Calu3 (cell line): ENCODE results near the gene UNG. TPM values are rescaled to one million over a fixed set of nuclear protein-coding genes. Genes with fewer than 3 reads are reported as not detected.

ENCODE experiments used
- BruUV-seq: library from RNA; stranded (reverse); fragments of 400-500 nt; replicated peaks from 2 replicates; lab custom pipeline; 2021; lab: Mats Ljungman, UMichigan
- CTCF ChIA-PET: fragments of 300-600 bp; sonication (Branson Sonifier 250); formaldehyde crosslinking; loops from one replicate; lab custom pipeline; 2022; ENCODE audit warnings: antibody characterized with exemption; lab: Charles Lee
- DNase-seq: peaks from one replicate; pipeline ENCODE4 v3.0.0; 2022
- H3K27ac Mint-ChIP-seq: one replicate; pipeline ENCODE4 v1.8.0; 2022; ENCODE audit warnings: mixed read lengths; ENCODE audit not compliant: unreplicated experiment
- H3K27me3 Mint-ChIP-seq: one replicate; pipeline ENCODE4 v1.8.0; 2022; ENCODE audit warnings: mixed read lengths; ENCODE audit not compliant: unreplicated experiment
- H3K36me3 Mint-ChIP-seq: one replicate; pipeline ENCODE4 v1.8.0; 2022; ENCODE audit warnings: mild to moderate bottlenecking, moderate library complexity, mixed read lengths; ENCODE audit not compliant: insufficient read depth, unreplicated experiment
- H3K4me1 Mint-ChIP-seq: one replicate; pipeline ENCODE4 v1.8.0; 2022; ENCODE audit warnings: mild to moderate bottlenecking, low read depth, mixed read lengths; ENCODE audit not compliant: unreplicated experiment
- H3K4me3 Mint-ChIP-seq: one replicate; pipeline ENCODE4 v1.8.0; 2022; ENCODE audit warnings: mild to moderate bottlenecking, low read depth, moderate library complexity, mixed read lengths; ENCODE audit not compliant: unreplicated experiment
- H3K9me3 Mint-ChIP-seq: one replicate; pipeline ENCODE4 v1.8.0; 2022; ENCODE audit warnings: low read depth, mixed read lengths; ENCODE audit not compliant: unreplicated experiment
- intact Hi-C: fragments of 100-400 bp; cut with micrococcal nuclease; formaldehyde crosslinking; loops from one replicate; pipeline ENCODE4 v1.10.0; 2022; ENCODE audit not compliant: unreplicated experiment
- total RNA-seq: library from RNA; stranded (reverse); gene quantifications from 2 replicates; pipeline ENCODE4 v1.2.3, GENCODE V29; 2022
- TF ChIP-seq, protein P1 (sequence below): fragments of 200-600 bp; IDR thresholded peaks from one replicate; pipeline ENCODE4 v1.8.0; 2022; ENCODE audit warnings: antibody characterized with exemption; ENCODE audit not compliant: unreplicated experiment

Gene UNG
- total RNA-seq, 1 experiment from 2014 or later, result 79.2 TPM

DNA sequence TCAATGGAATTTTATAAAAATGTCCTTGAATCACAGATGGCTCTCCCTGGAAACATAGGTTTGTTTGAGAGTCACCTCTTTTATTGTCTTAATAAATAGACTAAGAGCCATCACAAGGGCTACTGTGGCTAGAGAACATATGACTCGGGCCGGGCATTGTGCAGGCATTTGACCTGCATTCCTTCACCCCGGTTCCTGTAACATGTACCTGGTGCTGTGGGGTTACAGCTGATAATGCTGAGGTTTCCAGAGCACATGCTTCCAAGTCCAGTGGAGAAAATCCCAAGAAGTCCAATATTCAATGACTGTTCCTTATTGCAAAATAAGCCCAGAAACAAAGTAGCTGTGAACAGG is 18.0 kb downstream of the UNG start:
- peaks cover 9% of the 10 kb centered on the region for H3K36me3 Mint-ChIP-seq
- no TSS peak for BruUV-seq
- CTCF ChIA-PET, result interaction anchor here (0.6 kb wide), 1 partner anchor 54 kb away, joined by 3 read pairs; no protein-coding TSS in a partner anchor
- TF ChIP-seq, protein P1, sequence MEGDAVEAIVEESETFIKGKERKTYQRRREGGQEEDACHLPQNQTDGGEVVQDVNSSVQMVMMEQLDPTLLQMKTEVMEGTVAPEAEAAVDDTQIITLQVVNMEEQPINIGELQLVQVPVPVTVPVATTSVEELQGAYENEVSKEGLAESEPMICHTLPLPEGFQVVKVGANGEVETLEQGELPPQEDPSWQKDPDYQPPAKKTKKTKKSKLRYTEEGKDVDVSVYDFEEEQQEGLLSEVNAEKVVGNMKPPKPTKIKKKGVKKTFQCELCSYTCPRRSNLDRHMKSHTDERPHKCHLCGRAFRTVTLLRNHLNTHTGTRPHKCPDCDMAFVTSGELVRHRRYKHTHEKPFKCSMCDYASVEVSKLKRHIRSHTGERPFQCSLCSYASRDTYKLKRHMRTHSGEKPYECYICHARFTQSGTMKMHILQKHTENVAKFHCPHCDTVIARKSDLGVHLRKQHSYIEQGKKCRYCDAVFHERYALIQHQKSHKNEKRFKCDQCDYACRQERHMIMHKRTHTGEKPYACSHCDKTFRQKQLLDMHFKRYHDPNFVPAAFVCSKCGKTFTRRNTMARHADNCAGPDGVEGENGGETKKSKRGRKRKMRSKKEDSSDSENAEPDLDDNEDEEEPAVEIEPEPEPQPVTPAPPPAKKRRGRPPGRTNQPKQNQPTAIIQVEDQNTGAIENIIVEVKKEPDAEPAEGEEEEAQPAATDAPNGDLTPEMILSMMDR, result no peak
- no peak overlapping the region for H3K27ac Mint-ChIP-seq
- H3K4me3 Mint-ChIP-seq, result no peak overlapping the region
- intact Hi-C loops, result no loop called here
- peaks cover 13% of the 10 kb centered on the region for H3K4me1 Mint-ChIP-seq
- no peak for DNase-seq
- no peaks in the 10 kb centered on the region for H3K27me3 Mint-ChIP-seq
- no peaks in the 10 kb centered on the region for H3K9me3 Mint-ChIP-seq

DNA sequence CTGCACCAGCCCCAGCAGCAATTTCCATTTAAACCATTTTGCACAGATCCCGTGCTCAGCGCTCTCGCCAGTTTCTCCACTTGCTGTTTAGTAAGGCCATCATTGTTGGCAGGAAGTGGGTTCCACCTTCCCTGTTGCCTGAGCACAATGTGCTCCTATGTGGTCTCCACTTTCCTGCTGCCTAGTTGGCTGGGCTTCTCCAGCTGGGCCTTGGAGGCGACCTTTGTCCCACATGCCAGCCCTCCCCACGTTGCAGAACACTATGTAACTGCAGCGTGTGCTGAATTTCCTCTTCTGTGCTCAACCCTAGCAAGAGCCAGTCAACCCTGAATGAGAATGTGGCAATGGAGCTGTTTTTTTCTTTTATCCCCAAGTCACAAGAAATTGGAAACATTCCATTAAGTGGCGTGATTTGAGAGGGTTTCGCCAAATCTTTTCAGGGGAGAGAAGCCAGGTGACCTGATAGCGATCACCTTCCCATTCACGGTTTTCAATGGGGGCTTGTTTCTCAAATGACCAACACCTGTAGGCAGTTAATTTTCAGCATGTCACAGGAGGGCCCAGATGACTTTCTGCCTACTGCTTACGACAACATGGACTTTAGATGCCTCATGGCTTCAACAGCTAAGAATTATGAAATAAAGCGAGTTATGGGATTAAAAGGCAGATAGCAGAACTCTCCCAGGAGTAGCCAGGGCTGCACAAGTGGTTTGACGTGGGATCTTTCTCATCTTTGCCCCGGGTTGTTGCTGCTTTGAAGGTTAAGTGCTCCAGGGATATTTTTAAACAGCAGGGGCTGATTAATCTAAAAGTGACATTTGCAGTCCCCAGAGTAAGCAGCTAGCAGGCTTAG is 18.6 kb downstream of the UNG start, which contains the start of gene ACACB:
TSS of gene ACACB (plus strand) at position 830 of the 853 bp plus-strand sequence. CDS start 22,819 bp downstream, outside the sequence.
- Mint-ChIP-seq H3K27me3 (no peaks in the 10 kb centered on the region), H3K9me3 (no peaks in the 10 kb centered on the region), H3K36me3 (peaks cover 7% of the 10 kb centered on the region), H3K27ac (no peak within 1 kb of the TSS), H3K4me3 (no peak within 1 kb of the TSS), H3K4me1 (peaks cover 8% of the 10 kb centered on the region)
- TF ChIP-seq, protein P1, result no peak
- CTCF ChIA-PET, result interaction anchor here (0.6 to 0.7 kb wide), 2 partner anchors 55 to 62 kb away, joined by 3 read pairs; no protein-coding TSS in a partner anchor
- intact Hi-C loops, result no loop called here
- no TSS peak for BruUV-seq
- DNase-seq, result no peak

- Mint-ChIP-seq H3K27me3 (no peaks in the 10 kb centered on the region), H3K9me3 (no peaks in the 10 kb centered on the region), H3K4me3 (no peak overlapping the region), H3K36me3 (peaks cover under 1% of the 10 kb centered on the region), H3K27ac (no peak overlapping the region), H3K4me1 (peaks cover 8% of the 10 kb centered on the region)
- intact Hi-C loops, result no loop called here
- BruUV-seq, result no TSS peak
- DNase-seq, result no peak
- CTCF ChIA-PET, result interaction anchor here (0.7 kb wide), 2 partner anchors 61 to 839 kb away, joined by 3 read pairs; no protein-coding TSS in a partner anchor
- TF ChIP-seq, protein P1, result no peak
These were observed 19.2 kb downstream of the UNG start for GRCh38 chr12:109116611-109116949.

- peaks cover 7% of the 10 kb centered on the region for H3K27me3 Mint-ChIP-seq
- no TSS peak for BruUV-seq
- TF ChIP-seq, protein P1, result no peak
- no peaks in the 10 kb centered on the region for H3K36me3 Mint-ChIP-seq
- H3K4me1 Mint-ChIP-seq, result peaks cover 8% of the 10 kb centered on the region
- intact Hi-C loops, result no loop called here
- H3K4me3 Mint-ChIP-seq, result no peak overlapping the region
- H3K9me3 Mint-ChIP-seq, result no peaks in the 10 kb centered on the region
- no peak for DNase-seq
- no peak overlapping the region for H3K27ac Mint-ChIP-seq
- CTCF ChIA-PET, result no interaction called here
These were observed 22.7 kb downstream of the UNG start for GRCh38 chr12:109120095-109120494.
